ENCODE results near the gene MALT1.

- TF ChIP-seq CTCF (IDR thresholded peaks at IDR 0.05) (no peak), POLR2A (IDR thresholded peaks at IDR 0.05) (no peak)
Measured at GRCh38 chr18:58730618-58731017, 59.4 kb downstream of the MALT1 start.

Data from lower leg skin (tissue), 3 donors.